Stomach (tissue), 9 donors: Measurements from ENCODE around the gene HS6ST3. TPM values are rescaled to one million over a fixed set of nuclear protein-coding genes. Genes with fewer than 3 reads are reported as not detected.

Experiments used
- DNase-seq, 2 donors: peaks; one replicate each; pipeline versions ENCODE4 v3.0.0 to v3.0.0-alpha.2; 2013 to 2019
- H3K27ac ChIP-seq, 5 donors: fragments of 200-600 bp in 4 of 5; sonication (generic) in 4 of 5; one replicate each; pipeline ENCODE4 v1.5.1; 2013 to 2019; ENCODE audit warnings: mild to moderate bottlenecking in 1 of 5, moderate library complexity in 1 of 5
- H3K27me3 ChIP-seq, 3 donors: fragments of 200-600 bp; sonication (generic); one replicate each; pipeline ENCODE4 v1.5.1; 2017 to 2019; ENCODE audit warnings: mixed run types in 1 of 3
- H3K36me3 ChIP-seq, 4 donors: fragments of 200-600 bp; sonication (generic); 1 replicate in 3 of 4; 2 replicates in 1 of 4; pipeline ENCODE4 v1.5.1; 2016 to 2019
- H3K4me1 ChIP-seq, 4 donors: fragments of 200-600 bp; sonication (generic); one replicate each; pipeline ENCODE4 v1.5.1; 2016 to 2019
- H3K4me3 ChIP-seq, 4 donors: fragments of 200-600 bp; sonication (generic) in 3 of 4; one replicate each; pipeline ENCODE4 v1.5.1; 2016 to 2019; ENCODE audit warnings: mild to moderate bottlenecking in 1 of 4
- H3K9me3 ChIP-seq, 4 donors: fragments of 200-600 bp; sonication (generic); one replicate each; pipeline ENCODE4 v1.5.1; 2016 to 2019
- EP300 ChIP-seq: sonication (generic); formaldehyde crosslinking; IDR thresholded peaks from one replicate; pipeline ENCODE4 v1.6.1; 2017; ENCODE audit warnings: antibody characterized with exemption
- POLR2A ChIP-seq, 4 donors: fragments of 450-650 bp; IDR thresholded peaks; one replicate each; pipeline ENCODE4 v1.6.1; 2016; ENCODE audit warnings: antibody characterized with exemption in 4 of 4, control low read depth in 2 of 4, mild to moderate bottlenecking in 1 of 4, moderate library complexity in 1 of 4
- POLR2AphosphoS5 ChIP-seq, 3 donors: sonication (generic); formaldehyde crosslinking; IDR thresholded peaks; one replicate each; pipeline ENCODE4 v1.6.1; 2016; ENCODE audit warnings: antibody characterized with exemption in 3 of 3
- WGBS, 5 donors: extraction: QIAGEN DNeasy Blood & Tissue Kit in 3 of 5; methylation state at CpG; one replicate each; pipeline versions ENCODE4 v1.1.5 to v1.1.7; 2013 to 2018; 5-methylcytosine and 5-hydroxymethylcytosine counted together
- intact Hi-C: fragments of 100-400 bp; cut with DNase I; formaldehyde crosslinking; loops from one replicate; pipeline ENCODE4 v1.15.1; 2023; ENCODE audit warnings: low total_unique reads
- polyA plus RNA-seq, 3 donors: library from polyadenylated mRNA; stranded (reverse); fragments of 200-250 nt; gene quantifications; one replicate each; pipeline ENCODE4 v1.2.3, GENCODE V29; 2013
- total RNA-seq, 5 donors: library from RNA; depleted of rRNA; stranded (reverse); fragments of >200 nt; gene quantifications; one replicate each; pipeline versions ENCODE4 v1.1.0 to v1.2.3, GENCODE V29; 2014 to 2016
- TF ChIP-seq, protein P1 (sequence below), 7 experiments: fragments of 450-650 bp in 4 of 7; fragments of 200-600 bp in 3 of 7; sonication (generic) in 3 of 7; IDR thresholded peaks; one replicate each; pipeline ENCODE4 v1.5.1; 2016 to 2019; ENCODE audit warnings: antibody characterized with exemption in 7 of 7, control low read depth in 2 of 7, mild to moderate bottlenecking in 1 of 7
- donor health status: healthy with polysubstance abuse.
- donor health status: Bipolar disorder and iron deficiency.
- donor health status: healthy.

Gene HS6ST3
- total and polyA plus RNA-seq, 8 donors: 0.15 to 4.0 (median 0.75) TPM; not detected in 1

DNA sequence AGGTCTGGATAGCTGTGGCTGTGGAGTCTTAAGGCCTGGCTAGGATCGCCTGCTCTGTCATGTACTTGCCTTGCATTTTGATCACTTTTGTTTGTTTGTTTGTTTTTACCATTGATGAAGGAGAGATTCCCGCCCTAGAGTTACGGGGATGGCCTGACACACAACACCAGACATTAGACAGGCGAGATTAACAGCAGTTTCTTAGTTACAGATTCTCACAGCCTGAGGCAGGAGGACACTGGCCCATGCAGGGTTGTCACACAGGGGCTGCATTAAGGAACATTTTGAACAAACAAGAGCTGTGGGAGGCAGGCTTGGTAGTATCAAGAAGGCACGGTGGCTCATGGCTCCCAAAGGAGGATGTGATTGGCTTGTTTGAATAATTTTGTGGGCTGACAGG, 291.8 kb downstream of the HS6ST3 start:
- H3K27me3 ChIP-seq: no peaks in the 10 kb centered on the region
- no peak overlapping the region for H3K27ac ChIP-seq
- H3K9me3 ChIP-seq: no peaks in the 10 kb centered on the region
- TF ChIP-seq, protein P1, sequence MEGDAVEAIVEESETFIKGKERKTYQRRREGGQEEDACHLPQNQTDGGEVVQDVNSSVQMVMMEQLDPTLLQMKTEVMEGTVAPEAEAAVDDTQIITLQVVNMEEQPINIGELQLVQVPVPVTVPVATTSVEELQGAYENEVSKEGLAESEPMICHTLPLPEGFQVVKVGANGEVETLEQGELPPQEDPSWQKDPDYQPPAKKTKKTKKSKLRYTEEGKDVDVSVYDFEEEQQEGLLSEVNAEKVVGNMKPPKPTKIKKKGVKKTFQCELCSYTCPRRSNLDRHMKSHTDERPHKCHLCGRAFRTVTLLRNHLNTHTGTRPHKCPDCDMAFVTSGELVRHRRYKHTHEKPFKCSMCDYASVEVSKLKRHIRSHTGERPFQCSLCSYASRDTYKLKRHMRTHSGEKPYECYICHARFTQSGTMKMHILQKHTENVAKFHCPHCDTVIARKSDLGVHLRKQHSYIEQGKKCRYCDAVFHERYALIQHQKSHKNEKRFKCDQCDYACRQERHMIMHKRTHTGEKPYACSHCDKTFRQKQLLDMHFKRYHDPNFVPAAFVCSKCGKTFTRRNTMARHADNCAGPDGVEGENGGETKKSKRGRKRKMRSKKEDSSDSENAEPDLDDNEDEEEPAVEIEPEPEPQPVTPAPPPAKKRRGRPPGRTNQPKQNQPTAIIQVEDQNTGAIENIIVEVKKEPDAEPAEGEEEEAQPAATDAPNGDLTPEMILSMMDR (IDR thresholded peaks at IDR 0.05): no peak
- TF ChIP-seq EP300 (no peak), POLR2A (IDR thresholded peaks at IDR 0.05) (no peak), POLR2AphosphoS5 (IDR thresholded peaks at IDR 0.05) (no peak)
- H3K4me3 ChIP-seq: no peak overlapping the region
- 69 to 87% (median 79%) methylated on average over 5 of the region's 5 CpGs for WGBS, 5 donors
- no peaks in the 10 kb centered on the region for H3K36me3 ChIP-seq
- no peak for DNase-seq
- H3K4me1 ChIP-seq: no peaks in the 10 kb centered on the region
- intact Hi-C loops: no loop called here

DNA sequence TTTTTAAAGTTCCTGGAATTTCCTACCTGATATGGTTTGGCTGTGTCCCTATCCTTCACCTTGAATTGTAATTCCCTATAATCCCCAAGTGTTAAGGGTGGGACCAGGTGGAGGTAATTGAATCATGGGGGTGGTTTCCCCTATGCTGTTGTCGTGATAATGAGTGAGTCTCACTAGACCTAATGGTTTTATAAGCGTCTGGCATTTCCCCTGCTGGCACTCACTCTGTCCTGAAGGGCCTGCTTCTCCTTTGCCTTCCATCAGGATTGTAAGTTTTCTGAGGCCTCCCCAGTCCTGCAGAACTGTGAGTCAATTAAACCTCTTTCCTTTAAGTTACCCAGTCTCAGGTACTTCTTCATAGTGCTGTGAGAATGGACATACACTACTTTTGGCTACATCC, 298.7 kb downstream of the HS6ST3 start:
- Histone ChIP-seq H3K4me1 (no peaks in the 10 kb centered on the region), H3K27me3 (no peaks in the 10 kb centered on the region), H3K27ac (no peak overlapping the region), H3K36me3 (no peaks in the 10 kb centered on the region), H3K9me3 (no peaks in the 10 kb centered on the region), H3K4me3 (no peak overlapping the region)
- DNase-seq: no peak
- WGBS, 5 donors: 69 to 78% (median 77%) methylated on average over 2 of the region's 2 CpGs
- intact Hi-C loops: no loop called here
- no peak for TF ChIP-seq POLR2A (IDR thresholded peaks at IDR 0.05)
- no peak for TF ChIP-seq EP300
- TF ChIP-seq POLR2AphosphoS5 (IDR thresholded peaks at IDR 0.05): no peak
- TF ChIP-seq, protein P1 (IDR thresholded peaks at IDR 0.05): no peak

DNA sequence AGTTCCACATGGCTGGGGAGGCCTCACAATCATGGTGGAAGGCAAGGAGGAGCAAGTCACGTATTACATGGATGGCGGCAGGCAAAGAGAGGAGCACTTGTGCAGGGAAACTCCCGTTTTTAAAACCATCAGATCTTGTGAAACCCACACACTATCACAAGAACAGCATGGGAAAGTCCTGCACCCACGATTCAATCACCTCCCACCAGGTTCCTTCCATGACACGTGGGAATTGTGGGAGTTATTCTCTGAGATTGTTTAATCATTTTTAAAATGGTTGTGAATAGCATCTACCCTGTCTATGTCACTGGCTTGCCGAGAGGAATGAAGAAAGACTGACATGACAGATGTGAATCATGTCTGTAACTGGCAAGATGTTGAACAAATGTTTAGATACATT, 301.7 kb downstream of the HS6ST3 start:
- intact Hi-C loops: no loop called here
- WGBS, 5 donors: 83 to 95% (median 89%) methylated on average over 6 of the region's 6 CpGs
- Histone ChIP-seq H3K4me1 (no peaks in the 10 kb centered on the region), H3K9me3 (no peaks in the 10 kb centered on the region), H3K27me3 (no peaks in the 10 kb centered on the region), H3K36me3 (no peaks in the 10 kb centered on the region), H3K27ac (no peak overlapping the region), H3K4me3 (no peak overlapping the region)
- TF ChIP-seq POLR2A (IDR thresholded peaks at IDR 0.05) (no peak), POLR2AphosphoS5 (IDR thresholded peaks at IDR 0.05) (no peak), EP300 (no peak)
- TF ChIP-seq, protein P1 (IDR thresholded peaks at IDR 0.05): no peak
- no peak for DNase-seq

DNA sequence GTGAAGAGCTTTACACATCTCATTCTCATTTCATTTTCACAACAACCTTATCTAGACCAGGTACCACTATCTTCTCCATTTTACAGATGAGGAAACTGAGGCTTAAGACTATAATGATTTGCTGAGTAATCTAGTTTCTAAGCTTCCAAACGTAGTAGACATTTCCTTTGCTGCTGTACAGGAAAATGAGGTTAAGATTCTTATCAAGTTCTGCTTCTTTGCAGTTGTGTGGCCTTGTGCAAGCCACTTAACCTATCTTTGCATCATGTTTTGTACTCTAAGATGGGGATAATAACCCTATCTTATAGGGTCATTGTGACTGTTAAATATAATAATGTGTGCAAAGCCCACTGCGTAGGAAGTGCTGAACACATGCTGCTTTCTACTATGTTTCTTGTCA, 307.9 kb downstream of the HS6ST3 start:
- no peaks in the 10 kb centered on the region for H3K4me1 ChIP-seq
- 55 to 66% (median 59%) methylated on average over 2 of the region's 2 CpGs for WGBS, 5 donors
- H3K27me3 ChIP-seq: no peaks in the 10 kb centered on the region
- DNase-seq: no peak
- no peaks in the 10 kb centered on the region for H3K9me3 ChIP-seq
- TF ChIP-seq EP300 (no peak), POLR2A (IDR thresholded peaks at IDR 0.05) (no peak), POLR2AphosphoS5 (IDR thresholded peaks at IDR 0.05) (no peak)
- TF ChIP-seq, protein P1 (IDR thresholded peaks at IDR 0.05): no peak
- H3K4me3 ChIP-seq: no peak overlapping the region
- H3K27ac ChIP-seq: no peak overlapping the region
- intact Hi-C loops: no loop called here
- no peaks in the 10 kb centered on the region for H3K36me3 ChIP-seq
